ENCODE data around the gene MXRA7. TPM values are rescaled to one million over a fixed set of nuclear protein-coding genes. Genes with fewer than 3 reads are reported as not detected.

The MXRA7 gene
- total and polyA plus RNA-seq, 4 donors, result 4.8 to 22.1 (median 11.3) TPM

GRCh38 chr17:76683921-76684745, 26.6 kb downstream of the MXRA7 start:
- TF ChIP-seq JUND (IDR thresholded peaks at IDR 0.05) (no peak), CTCF (IDR thresholded peaks at IDR 0.05; ENCODE audit: low read depth, low read length, missing input control) (no peak), HNF4G (IDR thresholded peaks at IDR 0.05) (no peak), HNF4A (conservative IDR thresholded peaks at IDR 0.05) (no peak), SP1 (IDR thresholded peaks at IDR 0.05) (no peak), RAD21 (IDR thresholded peaks at IDR 0.05) (no peak), MAX (IDR thresholded peaks at IDR 0.05) (no peak), YY1 (IDR thresholded peaks at IDR 0.05) (no peak), ATF3 (IDR thresholded peaks at IDR 0.05) (no peak), RXRA (IDR thresholded peaks at IDR 0.05) (no peak), GABPA (IDR thresholded peaks at IDR 0.05 in 1 of 2, conservative IDR thresholded peaks at IDR 0.05 in 1 of 2) (no peak), FOXA2 (IDR thresholded peaks at IDR 0.05) (no peak), FOXA1 (IDR thresholded peaks at IDR 0.05) (no peak), EGR1 (IDR thresholded peaks at IDR 0.05; ENCODE audit: low read depth in 2 of 2) (no peak)
- TF ChIP-seq, protein P1, sequence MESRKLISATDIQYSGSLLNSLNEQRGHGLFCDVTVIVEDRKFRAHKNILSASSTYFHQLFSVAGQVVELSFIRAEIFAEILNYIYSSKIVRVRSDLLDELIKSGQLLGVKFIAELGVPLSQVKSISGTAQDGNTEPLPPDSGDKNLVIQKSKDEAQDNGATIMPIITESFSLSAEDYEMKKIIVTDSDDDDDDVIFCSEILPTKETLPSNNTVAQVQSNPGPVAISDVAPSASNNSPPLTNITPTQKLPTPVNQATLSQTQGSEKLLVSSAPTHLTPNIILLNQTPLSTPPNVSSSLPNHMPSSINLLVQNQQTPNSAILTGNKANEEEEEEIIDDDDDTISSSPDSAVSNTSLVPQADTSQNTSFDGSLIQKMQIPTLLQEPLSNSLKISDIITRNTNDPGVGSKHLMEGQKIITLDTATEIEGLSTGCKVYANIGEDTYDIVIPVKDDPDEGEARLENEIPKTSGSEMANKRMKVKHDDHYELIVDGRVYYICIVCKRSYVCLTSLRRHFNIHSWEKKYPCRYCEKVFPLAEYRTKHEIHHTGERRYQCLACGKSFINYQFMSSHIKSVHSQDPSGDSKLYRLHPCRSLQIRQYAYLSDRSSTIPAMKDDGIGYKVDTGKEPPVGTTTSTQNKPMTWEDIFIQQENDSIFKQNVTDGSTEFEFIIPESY (IDR thresholded peaks at IDR 0.05), result no peak
- TF ChIP-seq, protein P2, sequence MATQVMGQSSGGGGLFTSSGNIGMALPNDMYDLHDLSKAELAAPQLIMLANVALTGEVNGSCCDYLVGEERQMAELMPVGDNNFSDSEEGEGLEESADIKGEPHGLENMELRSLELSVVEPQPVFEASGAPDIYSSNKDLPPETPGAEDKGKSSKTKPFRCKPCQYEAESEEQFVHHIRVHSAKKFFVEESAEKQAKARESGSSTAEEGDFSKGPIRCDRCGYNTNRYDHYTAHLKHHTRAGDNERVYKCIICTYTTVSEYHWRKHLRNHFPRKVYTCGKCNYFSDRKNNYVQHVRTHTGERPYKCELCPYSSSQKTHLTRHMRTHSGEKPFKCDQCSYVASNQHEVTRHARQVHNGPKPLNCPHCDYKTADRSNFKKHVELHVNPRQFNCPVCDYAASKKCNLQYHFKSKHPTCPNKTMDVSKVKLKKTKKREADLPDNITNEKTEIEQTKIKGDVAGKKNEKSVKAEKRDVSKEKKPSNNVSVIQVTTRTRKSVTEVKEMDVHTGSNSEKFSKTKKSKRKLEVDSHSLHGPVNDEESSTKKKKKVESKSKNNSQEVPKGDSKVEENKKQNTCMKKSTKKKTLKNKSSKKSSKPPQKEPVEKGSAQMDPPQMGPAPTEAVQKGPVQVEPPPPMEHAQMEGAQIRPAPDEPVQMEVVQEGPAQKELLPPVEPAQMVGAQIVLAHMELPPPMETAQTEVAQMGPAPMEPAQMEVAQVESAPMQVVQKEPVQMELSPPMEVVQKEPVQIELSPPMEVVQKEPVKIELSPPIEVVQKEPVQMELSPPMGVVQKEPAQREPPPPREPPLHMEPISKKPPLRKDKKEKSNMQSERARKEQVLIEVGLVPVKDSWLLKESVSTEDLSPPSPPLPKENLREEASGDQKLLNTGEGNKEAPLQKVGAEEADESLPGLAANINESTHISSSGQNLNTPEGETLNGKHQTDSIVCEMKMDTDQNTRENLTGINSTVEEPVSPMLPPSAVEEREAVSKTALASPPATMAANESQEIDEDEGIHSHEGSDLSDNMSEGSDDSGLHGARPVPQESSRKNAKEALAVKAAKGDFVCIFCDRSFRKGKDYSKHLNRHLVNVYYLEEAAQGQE (IDR thresholded peaks at IDR 0.05), result no peak
- DNase-seq (ENCODE audit: low spot score), result no peak
- Histone ChIP-seq H3K27ac (ENCODE audit: low read depth in 1 of 2, low read length in 2 of 2) (no peak overlapping the region), H3K36me3 (ENCODE audit: control insufficient read depth in 4 of 4, insufficient read depth in 3 of 4, low read depth in 1 of 4, low read length in 3 of 4) (no peaks in the 10 kb centered on the region), H3K9ac (ENCODE audit: low read depth in 1 of 2, low read length in 2 of 2) (no peak overlapping the region), H3K4me1 (ENCODE audit: control insufficient read depth in 4 of 4, insufficient read depth in 4 of 4, low read length in 3 of 4) (no peaks in the 10 kb centered on the region), H3K4me3 (ENCODE audit: low read depth in 1 of 3, low read length in 3 of 3) (no peak overlapping the region), H3K27me3 (ENCODE audit: control insufficient read depth in 4 of 4, insufficient read depth in 4 of 4, low read length in 3 of 4) (no peaks in the 10 kb centered on the region), H3K9me3 (ENCODE audit: control insufficient read depth in 4 of 4, low read length in 3 of 4) (no peaks in the 10 kb centered on the region)
- WGBS, result 93% methylated on average over 25 of the region's 25 CpGs

Data from liver (tissue), 9 donors.